Uterus (tissue), 2 donors: ENCODE measurements around the gene CHMP5.
A peak's percentile ranks its signal among the peaks of the same experiment; 100 is the strongest.

ENCODE experiments used
- POLR2A ChIP-seq, 2 donors: fragments of 450-650 bp; IDR thresholded peaks; one replicate each; pipeline ENCODE4 v1.6.1; 2016; ENCODE audit warnings: antibody characterized with exemption in 2 of 2, mild to moderate bottlenecking in 1 of 2, moderate library complexity in 1 of 2
- TF ChIP-seq, protein P1 (sequence below), 4 experiments: fragments of 200-600 bp in 2 of 4; fragments of 450-650 bp in 2 of 4; sonication (generic) in 2 of 4; IDR thresholded peaks; one replicate each; pipeline ENCODE4 v1.5.1; 2016 to 2019; ENCODE audit warnings: antibody characterized with exemption in 4 of 4, mild to moderate bottlenecking in 2 of 4, moderate library complexity in 1 of 4

DNA sequence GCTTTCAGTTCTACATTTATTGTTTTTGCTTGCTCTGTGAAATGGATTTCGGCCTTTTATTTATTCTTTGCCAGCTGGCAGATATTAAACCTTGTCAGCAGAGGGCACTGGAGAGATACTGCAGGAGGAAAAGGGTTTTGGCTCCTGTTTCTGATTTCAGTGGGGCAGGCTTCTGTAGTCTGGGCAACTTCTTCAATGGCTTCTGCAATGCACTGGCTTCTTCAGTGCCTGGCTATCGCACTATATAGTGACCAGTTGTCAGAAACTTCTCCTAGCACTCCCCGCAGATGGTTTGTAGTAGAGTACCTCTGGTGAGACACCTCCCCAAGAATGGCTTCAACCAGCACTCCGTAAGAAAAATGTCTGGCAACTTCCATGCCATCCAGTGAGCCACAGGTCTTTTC, 22.2 kb downstream of the CHMP5 start:
- TF ChIP-seq, protein P1, sequence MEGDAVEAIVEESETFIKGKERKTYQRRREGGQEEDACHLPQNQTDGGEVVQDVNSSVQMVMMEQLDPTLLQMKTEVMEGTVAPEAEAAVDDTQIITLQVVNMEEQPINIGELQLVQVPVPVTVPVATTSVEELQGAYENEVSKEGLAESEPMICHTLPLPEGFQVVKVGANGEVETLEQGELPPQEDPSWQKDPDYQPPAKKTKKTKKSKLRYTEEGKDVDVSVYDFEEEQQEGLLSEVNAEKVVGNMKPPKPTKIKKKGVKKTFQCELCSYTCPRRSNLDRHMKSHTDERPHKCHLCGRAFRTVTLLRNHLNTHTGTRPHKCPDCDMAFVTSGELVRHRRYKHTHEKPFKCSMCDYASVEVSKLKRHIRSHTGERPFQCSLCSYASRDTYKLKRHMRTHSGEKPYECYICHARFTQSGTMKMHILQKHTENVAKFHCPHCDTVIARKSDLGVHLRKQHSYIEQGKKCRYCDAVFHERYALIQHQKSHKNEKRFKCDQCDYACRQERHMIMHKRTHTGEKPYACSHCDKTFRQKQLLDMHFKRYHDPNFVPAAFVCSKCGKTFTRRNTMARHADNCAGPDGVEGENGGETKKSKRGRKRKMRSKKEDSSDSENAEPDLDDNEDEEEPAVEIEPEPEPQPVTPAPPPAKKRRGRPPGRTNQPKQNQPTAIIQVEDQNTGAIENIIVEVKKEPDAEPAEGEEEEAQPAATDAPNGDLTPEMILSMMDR (IDR thresholded peaks at IDR 0.05) = peak; percentile 50 to 61 (median 56)
- no peak for TF ChIP-seq POLR2A (IDR thresholded peaks at IDR 0.05)
